Measurements from ENCODE around the gene VPS39. TPM values are rescaled to one million over a fixed set of nuclear protein-coding genes. Genes with fewer than 3 reads are reported as not detected.

The VPS39 gene
- total RNA-seq, 1 donor from 2014 or later: 29.0 TPM

DNA sequence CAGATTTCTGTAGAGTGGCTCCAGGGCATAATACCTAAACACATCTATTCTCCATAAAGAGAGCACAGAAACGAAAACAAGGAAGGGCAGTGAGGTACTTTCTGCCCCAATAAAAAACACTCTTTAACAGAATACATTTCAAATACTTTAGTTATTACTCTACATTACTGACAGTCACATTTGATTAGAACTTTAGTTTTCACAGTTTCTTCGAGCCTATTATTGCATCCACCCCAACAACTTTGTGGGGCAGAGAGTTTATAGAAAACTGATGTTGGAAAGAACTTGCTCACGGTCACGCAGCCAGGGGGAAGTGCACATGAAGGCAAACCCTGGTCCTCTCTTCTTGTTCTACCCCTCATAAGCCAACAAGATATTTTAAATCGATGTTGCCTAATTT lies 9.0 kb downstream of the VPS39 start:
- ATAC-seq: no peak

DNA sequence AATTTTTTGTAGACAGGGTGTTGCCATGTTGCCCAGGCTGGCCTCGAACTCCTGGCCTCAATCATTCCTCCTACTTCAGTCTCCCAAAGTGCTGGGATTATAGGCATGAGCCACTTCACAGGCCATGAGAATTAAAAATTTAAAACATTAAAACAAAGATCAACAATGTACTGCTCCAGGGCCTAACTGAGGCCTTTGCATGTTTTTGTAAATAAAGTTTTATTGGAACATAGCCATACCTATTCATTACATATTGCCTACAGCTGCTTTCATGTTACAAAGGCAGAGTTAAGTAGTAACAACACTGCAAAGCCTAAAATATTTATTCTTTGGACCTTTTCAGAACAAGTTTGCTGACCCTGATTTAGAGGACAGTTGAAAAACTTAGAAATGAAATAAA lies 9.6 kb downstream of the VPS39 start:
- no peak for ATAC-seq

DNA sequence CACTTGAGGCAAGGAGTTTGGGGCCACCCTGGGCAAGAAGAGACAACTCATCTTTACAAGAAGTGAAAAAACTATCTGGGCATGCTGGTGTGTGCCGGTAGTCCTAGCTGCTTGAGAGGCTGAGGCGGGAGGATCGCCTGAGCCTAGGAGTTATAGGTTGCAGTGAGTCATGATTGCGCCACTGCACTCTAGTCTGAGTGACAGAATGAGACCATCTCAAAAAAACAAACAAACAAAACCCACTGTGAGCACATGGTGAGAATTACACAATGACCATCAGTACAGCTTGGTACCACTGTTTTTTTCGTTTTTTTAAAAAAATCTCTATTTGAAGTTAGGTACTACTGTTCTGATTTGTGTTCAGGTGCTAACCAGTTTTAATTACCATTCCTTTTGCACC lies 13.6 kb downstream of the VPS39 start:
- no peak for ATAC-seq

DNA sequence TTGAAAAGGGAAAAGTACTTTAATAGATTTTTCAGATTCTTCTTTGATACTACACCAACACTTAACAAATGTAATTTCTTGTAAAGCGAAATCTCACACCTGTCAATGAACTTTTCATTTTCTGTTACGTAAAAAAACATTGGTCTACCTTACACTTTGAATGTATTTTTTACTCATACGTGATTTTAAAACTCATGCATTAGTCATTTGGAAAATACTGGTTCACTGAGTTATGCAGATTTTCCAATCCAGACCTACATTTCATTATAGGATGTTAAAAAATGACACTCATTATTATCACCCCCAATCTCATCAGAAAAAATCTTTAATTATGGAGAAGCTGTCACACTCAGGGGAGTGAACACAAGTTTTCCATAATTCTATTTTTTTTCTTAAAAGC lies 14.7 kb downstream of the VPS39 start:
- no peak for ATAC-seq

DNA sequence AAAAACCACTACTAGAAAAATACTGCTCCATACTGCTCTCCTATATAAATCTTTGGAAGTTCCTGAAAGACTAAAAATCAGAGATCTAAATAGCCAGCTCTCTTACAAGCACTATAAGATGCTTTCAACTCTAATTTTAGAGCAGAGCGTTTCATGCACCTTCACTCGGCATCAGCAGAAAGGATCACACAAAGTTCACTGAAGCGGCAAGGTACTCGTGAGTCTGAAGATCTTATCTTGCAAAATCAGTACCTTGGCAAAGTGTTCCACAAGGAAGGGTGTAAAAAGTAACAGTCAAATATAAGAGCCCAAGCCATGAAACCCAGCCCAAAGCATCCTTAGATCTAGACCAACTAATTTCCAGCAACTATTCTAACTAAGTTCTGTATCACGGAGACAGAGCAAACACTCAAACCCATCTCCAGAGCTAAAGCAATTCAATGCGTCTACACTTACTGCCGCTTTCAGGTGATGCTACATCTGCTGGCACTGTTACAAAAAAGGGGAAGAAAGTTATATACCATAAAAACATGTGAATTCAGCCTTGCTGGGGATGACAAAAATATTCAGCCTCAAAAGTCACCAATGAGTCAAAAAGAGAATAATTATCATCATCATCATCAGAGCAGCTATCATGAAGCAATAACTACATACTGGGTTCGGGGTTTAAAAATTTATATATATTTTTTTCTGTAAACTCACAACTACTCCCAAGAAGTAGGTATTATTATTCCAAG lies 16.3 kb downstream of the VPS39 start:
- ATAC-seq: no peak

DNA sequence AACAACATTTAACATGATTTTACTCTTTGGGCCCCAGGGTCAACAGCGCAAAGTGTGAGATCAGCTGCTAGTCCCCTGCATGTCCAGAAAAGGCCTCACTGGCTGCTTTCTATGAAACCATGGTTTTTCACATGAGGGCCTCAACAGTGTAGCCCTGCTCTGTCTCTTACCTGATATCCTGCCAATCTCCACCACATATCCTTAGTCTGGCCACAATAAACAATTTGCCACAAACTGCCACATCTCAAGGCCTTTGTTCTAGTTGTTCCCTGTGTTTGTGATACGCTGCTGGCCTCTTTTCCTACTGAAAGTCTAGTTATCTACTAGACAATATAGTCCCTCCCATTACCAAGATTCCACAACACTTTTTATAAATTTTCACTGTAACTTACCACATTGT lies 17.7 kb downstream of the VPS39 start:
- no peak for ATAC-seq

DNA sequence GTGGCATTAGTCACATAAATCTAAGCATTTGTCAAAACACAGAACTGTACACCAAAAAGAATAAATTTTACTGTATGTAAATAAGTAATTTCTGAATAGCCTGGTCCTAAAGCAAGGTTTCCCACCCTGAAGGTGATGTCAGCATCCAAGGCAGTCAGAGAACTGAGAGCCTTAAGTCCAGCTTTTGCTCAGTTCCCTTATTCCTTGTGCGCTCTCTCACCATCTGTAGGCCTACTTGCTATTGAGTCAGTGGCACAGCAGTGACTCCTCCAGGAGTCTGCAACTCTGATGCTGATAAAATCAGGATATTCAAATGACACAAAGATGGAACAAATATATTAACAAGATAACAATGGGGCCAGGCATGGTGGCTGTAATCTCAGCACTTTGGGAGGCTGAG lies 22.3 kb downstream of the VPS39 start:
- ATAC-seq: no peak

DNA sequence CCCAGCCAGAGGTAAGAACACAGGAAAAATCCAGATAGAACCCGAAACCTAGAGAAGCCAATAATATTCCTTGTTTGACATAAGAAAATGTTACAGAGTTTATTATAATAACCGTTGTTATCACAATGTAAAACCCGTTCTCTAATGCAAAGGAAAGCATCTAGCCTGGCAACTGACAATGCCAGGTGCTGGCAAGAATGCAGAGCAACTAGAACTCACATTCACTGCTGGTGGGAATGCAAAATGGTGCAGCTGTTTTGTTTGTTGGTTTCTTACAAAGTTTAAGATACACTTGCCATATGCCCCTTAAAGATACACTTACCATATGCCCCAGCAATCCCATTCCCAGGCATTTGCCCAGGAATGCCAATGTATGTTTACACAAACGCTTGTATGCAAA lies 23.4 kb downstream of the VPS39 start:
- ATAC-seq: no peak

DNA sequence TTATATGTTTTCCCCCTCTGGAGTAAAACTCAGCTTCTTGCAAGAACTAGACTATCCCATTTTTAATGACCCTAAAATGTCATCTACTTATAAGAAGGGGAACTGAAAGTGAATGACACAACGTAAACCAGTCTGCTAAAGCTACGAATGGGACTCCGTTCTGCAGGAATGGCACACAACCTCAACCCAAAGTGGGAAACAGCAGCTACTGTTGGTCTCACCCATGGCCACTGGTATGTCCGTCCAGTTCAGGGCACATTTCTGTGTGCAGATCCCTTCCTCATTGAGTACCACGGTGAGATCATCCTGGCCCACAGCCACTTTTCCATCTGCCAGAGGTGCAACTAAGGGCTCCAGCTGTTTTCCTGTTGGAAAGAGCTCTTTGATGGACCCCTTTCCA lies 23.8 kb downstream of the VPS39 start:
- no peak for ATAC-seq

DNA sequence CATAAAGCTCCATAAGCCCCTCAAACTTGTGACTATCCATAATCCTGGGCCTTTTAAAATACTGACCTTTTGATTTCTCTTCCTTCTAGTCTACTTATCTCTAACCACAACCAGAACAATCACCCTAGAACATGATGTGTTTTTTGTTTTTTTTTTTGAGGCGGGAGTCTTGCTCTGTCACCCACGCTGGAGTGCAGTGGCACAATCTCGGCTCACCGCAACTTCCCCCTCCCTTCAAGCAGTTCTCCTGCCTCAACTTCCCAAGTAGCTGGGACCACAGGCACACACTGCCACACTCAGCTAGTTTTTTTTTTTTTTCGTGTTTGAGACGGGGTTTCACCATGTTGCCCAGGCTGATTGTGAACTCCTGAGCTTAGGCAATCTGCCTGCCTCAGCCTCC lies 25.1 kb downstream of the VPS39 start:
- ATAC-seq: no peak

DNA sequence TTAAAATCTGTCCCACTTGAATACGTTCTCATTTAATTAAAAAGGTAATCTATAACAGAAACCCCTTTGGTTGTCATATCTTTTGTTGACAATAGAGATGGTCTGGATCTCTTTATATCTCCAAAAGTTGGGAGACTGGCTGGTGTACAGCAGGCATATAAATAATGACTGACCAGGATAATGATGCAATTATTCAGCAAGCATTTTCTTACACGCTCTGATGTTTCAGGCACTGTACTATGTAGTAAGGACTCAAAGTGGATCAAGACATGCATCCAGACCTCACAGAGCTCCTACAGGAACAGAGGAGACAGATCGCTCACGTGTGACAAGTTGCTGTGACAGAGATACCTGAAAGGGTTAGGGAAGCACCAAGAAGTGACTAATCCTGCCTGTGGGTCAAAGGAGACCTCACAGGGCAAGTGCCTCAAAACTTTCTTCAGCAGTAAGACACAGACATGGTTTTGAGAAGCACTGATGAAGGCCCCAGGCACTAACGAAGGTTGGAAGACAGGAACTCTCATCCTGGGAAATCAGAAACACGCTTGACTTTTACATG lies 25.7 kb downstream of the VPS39 start:
- ATAC-seq: no peak

DNA sequence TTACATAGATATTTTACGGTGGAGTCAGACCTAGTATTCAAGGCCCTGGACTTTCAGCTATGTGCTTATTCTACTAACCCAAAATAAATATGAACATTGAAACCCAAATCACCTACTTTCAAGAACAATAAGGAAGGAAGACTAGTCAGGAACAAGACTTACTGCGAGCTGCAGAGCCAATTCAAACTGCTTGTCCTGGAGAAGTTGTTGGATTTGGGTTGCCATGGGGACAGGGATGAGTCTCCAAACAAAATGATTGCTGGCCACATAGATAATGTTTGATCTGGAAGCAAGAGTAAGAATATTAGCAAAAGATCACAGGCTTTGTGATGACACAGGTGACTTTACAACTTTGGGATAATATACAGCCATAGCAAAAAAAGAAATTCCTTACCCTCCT lies 30.0 kb downstream of the VPS39 start:
- ATAC-seq: no peak

DNA sequence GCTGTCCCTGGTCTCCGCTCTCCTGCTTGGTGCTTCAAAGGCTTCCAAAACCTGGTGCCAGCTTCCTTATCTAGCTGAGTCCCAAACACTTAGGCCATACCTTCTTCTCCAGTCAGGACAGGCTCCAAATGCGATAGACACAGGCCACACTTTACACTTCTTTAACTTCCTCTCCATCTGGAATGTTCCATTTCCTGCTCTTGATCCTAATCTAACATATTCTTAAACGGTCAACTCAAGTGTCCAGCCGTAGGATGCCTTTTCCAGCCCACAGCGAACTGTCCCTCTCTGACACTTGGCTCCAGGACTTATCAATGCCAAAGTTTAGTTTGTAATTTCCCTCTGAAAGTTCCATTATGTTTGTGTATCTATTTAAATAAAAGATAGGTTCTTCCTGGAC lies 32.4 kb downstream of the VPS39 start:
- no peak for ATAC-seq

DNA sequence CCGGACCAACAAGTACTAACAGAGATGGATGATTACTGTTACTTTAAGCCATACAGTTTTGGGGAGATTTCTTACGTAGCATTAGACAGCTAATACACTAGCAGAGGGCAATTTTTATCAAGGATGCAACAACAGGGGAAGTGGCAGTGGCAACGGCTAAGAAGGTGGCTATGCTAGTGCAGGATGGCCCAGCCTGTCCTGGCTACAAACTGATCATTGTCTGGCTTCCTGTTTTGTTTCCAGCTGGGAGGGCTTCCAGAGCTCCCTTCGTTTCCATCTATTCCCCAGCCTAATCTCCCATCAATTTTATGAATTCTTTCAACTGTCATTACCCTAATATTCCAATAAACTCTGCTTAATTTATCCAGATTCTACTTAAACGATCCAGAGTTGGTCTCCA lies 35.6 kb downstream of the VPS39 start:
- no peak for ATAC-seq

DNA sequence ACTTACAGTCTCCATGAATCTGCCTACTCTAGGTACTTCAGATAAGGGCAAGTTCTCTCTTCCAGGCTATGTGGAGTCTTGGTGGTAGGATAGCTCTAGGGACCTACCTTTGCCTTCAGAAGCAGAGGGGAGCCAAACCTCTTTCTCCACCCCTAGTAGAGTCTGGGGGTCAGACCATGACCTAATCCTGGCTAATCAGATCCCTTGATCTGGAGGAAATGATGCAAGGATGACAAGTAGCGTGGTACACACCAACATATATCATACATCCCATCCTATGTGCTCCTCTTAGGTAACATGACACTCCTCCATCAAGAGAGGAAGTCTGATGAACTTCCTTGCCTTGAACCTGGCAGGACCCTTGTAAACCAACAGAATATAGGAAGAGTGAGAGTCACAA lies 36.3 kb downstream of the VPS39 start:
- ATAC-seq: no peak

DNA sequence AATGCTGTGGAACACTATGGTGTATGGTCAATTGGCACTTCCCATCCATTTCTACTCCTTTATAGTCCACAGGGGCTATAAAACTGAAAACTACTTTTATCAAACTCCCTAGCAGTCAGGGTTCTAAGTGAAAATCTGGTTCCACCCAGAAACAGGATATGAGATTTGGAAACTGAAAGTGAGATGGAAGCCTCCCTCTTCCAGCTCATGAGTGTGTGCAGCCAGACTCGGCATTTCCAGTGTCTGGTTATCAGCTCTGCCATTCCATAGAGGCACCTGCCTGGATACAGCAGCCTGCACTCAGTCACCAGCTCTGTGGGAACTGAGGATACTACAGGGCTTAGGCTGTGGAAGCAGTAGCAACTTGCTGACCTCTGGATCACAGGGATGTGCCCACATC lies 37.0 kb downstream of the VPS39 start:
- ATAC-seq: no peak

DNA sequence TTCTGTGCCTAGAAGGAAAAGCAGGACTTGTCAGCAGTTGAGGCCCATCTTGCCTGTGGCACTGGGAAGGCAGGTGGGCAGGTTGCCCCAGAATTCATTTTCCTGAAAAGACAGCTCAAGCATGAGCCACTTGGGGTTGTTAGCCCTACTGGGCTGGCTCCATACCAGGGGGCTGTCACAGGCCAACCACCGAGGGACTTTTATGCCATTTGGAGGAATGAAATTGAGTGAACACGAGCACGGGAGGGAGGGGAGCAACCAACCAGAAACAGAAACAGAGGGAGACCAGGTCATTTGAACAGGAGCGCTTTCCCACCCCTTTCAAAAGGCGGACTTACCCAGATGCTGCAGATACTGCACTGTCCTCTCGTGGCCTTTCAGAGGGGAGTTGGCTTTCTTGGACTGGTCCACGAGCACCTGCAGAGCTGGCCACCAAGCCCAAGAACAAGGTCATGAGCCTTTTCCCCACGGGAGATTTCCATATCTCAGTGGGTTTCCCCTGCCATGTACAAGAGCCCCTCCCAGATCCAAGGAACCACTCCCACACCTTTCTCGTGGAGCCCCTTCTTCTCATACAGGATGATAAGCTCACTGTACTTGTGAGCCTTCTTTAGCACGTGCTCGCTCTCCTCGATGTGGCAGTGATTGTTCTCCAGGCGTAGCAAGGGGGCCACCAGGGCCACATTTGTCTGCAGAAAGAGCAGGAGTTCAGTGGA lies 41.7 kb downstream of the VPS39 start:
- ATAC-seq: no peak

DNA sequence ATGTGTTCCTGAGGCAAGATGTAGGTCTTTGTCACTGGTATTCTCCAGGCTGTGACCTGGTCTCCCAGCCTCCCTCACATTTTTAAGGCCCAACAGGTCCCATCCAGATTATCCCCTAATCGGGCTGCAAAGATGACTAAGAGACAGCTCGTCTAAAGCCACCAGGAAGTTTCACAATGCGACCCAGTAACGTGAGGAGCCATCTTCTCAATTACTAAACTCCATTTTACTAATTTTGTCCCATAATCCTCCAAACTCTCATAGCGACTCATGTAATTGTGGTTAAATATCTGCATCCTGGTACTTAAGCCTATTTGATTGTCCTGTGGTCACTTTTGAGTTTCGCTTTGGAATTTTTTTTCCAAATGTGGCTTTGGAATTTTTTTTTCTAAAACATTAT lies 43.0 kb downstream of the VPS39 start:
- ATAC-seq: no peak

DNA sequence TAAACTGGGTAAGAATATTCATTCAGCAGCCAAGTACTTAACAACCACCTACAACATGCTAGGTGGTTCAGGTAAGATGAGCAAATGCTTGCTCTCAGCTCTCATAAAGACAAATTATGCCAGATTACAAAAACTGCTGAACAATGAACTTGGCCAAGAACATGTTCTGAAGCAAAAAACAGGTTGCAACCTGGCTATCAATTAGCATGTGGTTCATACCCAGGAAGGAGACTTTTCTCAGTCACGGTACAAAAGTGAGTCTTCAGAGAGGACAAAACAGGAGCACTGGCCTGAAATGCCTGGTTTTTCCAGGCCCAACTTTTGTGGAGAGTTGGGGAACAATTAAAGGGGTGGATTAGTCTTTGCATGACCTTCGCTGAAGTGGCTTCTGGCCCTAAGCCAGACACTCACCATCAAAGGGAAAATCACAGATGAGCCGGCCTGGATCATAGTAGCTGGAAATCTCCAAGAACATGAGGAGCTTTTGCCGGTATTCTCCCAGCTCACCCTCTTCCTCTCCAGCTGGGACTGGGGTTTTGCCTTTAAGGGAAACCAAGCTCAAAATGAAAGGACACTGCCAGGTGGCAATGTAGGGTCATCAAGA lies 44.1 kb downstream of the VPS39 start:
- ATAC-seq: peak; percentile 51

DNA sequence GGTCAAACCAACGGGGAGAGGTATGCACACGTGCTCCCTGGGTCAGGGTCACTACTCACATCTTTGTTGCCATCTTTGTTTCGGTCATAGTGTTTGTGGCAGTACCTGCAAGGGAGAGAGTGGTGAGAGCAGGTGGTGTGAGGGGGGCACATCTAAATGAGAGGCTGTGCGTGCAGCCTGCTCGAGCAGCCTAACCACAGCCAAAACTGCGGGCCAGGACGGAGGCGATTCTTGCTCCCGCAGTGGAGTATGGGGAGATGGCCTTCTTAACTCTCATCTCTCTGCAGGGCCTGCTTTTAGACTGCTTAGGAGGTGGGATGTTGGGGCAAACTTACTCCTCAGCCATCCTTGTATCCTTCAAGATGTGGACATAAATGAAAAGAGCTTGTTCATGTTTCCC lies 44.8 kb downstream of the VPS39 start:
- ATAC-seq: no peak

DNA sequence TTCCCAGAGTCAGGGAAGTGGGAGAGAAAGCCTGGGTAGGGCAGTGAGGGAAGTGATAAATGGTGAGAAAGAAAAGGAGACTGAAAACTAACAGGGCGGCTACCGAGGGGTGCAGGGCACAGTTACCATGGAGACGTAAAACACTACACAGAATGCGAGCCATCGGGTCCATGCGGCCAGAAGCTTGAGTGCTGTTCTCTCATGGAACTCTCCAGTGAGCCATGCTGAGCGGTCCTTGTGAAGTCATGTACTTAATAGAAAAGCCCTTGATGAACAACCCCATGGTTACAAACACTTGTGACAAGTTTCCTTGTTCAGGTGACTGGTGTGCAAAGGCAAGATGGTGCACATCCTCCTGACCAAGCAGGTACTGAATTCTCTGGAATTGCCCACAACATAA lies 48.0 kb downstream of the VPS39 start:
- no peak for ATAC-seq

DNA sequence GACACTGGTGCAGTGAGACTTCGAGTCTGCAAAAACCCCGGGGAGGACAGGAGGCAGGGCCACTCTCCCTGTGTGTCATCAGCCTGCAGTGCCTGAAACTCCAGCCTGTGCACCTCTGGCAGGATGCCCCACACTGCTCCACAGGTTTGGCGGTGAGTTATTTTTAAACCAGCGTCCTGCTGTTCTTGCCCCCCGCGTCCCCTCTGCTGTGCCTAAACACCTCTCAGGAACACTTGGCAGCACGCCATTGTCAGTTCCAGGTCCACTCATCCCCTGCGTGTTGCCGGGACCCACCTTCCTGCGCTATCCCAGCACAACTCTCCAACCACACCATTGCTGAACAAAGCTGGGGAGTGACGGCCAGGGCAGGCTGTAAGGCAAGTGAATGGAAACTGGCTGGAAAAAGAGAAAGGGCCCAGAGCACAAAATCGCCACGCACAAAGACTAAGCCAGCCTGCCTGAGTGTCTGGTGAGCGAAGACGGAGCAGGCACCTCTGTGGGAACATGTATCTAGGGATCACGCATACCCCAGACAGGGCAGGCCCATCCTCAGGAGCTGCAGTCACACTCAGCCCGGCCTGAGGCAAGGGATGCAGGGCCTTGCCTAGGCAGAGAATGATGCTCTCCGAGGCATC lies 48.6 kb downstream of the VPS39 start:
- no peak for ATAC-seq

DNA sequence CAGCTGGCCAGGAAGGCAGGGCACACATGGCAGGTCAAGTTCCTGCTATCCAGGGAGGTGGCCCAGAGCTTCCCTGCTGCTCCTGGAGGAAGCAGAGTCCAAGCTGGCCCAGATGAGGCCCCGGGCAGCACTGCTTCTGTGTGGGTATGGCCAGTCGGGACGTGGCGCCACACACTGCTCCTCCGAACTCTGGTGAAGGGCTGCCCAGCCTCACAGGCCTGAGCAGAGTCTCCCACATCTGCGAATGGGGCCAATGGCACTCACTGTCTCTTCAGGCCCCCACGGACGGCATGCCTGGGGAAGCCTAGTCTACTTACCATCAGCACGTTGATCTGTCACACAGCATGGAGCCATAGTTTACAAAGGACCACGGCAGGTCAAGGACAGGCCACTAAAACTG lies 49.2 kb downstream of the VPS39 start:
- no peak for ATAC-seq
